ENCODE results near the gene ZNF862. TPM values are rescaled to one million over a fixed set of nuclear protein-coding genes. Genes with fewer than 3 reads are reported as not detected.

The ZNF862 gene
- total and polyA plus RNA-seq, 2 of the 8 experiments (the other 6 are each of a cell fraction or from before 2014, with no cell fraction given): 1.8 to 3.9 TPM

- TF ChIP-seq HDAC6 (IDR thresholded peaks at IDR 0.05; ENCODE audit: low read depth, low read length): no peak
- no peak for TF ChIP-seq TAF7 (optimal IDR thresholded peaks at IDR 0.05; ENCODE audit: borderline replicate concordance, low read depth, low read length)
- TF ChIP-seq RXRA (IDR thresholded peaks at IDR 0.05; ENCODE audit: insufficient read depth, low read depth, low read length): no peak
- no peak for TF ChIP-seq TCF12 (IDR thresholded peaks at IDR 0.05; ENCODE audit: low read depth, low read length)
- no peak for TF ChIP-seq PHF8 (conservative IDR thresholded peaks at IDR 0.05; ENCODE audit: low read depth, low read length)
- no peak for TF ChIP-seq JUND (IDR thresholded peaks at IDR 0.05; ENCODE audit: low read length)
- no peak for TF ChIP-seq SIRT6 (IDR thresholded peaks at IDR 0.05; ENCODE audit: low read length)
These were observed 16.7 kb upstream of the ZNF862 start (continued) for GRCh38 chr7:149821191-149822148.
